ENCODE data around the gene AMIGO2.

- TF ChIP-seq CTCF (IDR thresholded peaks at IDR 0.05) (no peak), POLR2A (IDR thresholded peaks at IDR 0.05) (no peak)
Observed at GRCh38 chr12:47111854-47112253, 32.1 kb upstream of the AMIGO2 start.

Data from body of pancreas (tissue), 4 donors.